HG03432 (cell line): ENCODE measurements around the gene RABL2B.
"Not testable (repeated sequence)": the region's sequence is repeated elsewhere in the genome, so short reads cannot be mapped to it uniquely, and the experiment has no call there.

ENCODE experiments used
- ATAC-seq: cut with Tn5 transposase; IDR thresholded peaks from one replicate; pipeline ENCODE4 v1.9.1; 2021; ENCODE audit warnings: mild to moderate bottlenecking, moderate library complexity; ENCODE audit not compliant: unreplicated experiment

RABL2B gene

GRCh38 chr22:50783033-50783879, at the start of gene RABL2B:
TSS of gene RABL2B (minus strand) at chr22:50783636. CDS start at chr22:50782294, 1,342 bp downstream.
- ATAC-seq, result peak; percentile 96

GRCh38 chr22:50786936-50787335, 3.5 kb upstream of the RABL2B start:
- ATAC-seq, result not testable (repeated sequence)

GRCh38 chr22:50785289-50785688, 1.9 kb upstream of the RABL2B start:
- ATAC-seq, result not testable (repeated sequence)

GRCh38 chr22:50783880-50784276, 442 bp upstream of the RABL2B start:
- ATAC-seq, result peak; percentile 14

GRCh38 chr22:50782253-50782652, 1.2 kb downstream of the RABL2B start:
- ATAC-seq, result not testable (repeated sequence)

GRCh38 chr22:50780244-50780643, 3.2 kb downstream of the RABL2B start:
- not testable (repeated sequence) for ATAC-seq

GRCh38 chr22:50777631-50778030, 5.8 kb downstream of the RABL2B start:
- not testable (repeated sequence) for ATAC-seq

GRCh38 chr22:50775132-50775531, 8.3 kb downstream of the RABL2B start:
- ATAC-seq, result not testable (repeated sequence)

GRCh38 chr22:50764288-50764687, 19.1 kb downstream of the RABL2B start:
- not testable (repeated sequence) for ATAC-seq

GRCh38 chr22:50761829-50762228, 21.6 kb downstream of the RABL2B start:
- not testable (repeated sequence) for ATAC-seq

GRCh38 chr22:50759597-50760341, 23.7 kb downstream of the RABL2B start:
- not testable (repeated sequence) for ATAC-seq

GRCh38 chr22:50756949-50757491, 26.4 kb downstream of the RABL2B start:
- not testable (repeated sequence) for ATAC-seq

GRCh38 chr22:50756406-50756805, 27.0 kb downstream of the RABL2B start:
- not testable (repeated sequence) for ATAC-seq

GRCh38 chr22:50755251-50755650, 28.2 kb downstream of the RABL2B start:
- ATAC-seq, result not testable (repeated sequence)

GRCh38 chr22:50749302-50750074, 33.9 kb downstream of the RABL2B start:
- ATAC-seq, result not testable (repeated sequence)

- ATAC-seq, result not testable (repeated sequence)
These were observed 34.8 kb downstream of the RABL2B start for GRCh38 chr22:50748630-50749029.

GRCh38 chr22:50747521-50747920, 35.9 kb downstream of the RABL2B start:
- ATAC-seq, result not testable (repeated sequence)

- not testable (repeated sequence) for ATAC-seq
These were observed 39.0 kb downstream of the RABL2B start for GRCh38 chr22:50744424-50744823.

GRCh38 chr22:50740714-50741113, 42.7 kb downstream of the RABL2B start:
- ATAC-seq, result not testable (repeated sequence)

- ATAC-seq, result no peak
These were observed 43.5 kb downstream of the RABL2B start for GRCh38 chr22:50739894-50740293.

GRCh38 chr22:50739279-50739691, 44.2 kb downstream of the RABL2B start:
- ATAC-seq, result no peak
